ENCODE measurements around the gene INSR. TPM values are rescaled to one million over a fixed set of nuclear protein-coding genes. Genes with fewer than 3 reads are reported as not detected.
A peak's percentile ranks its signal among the peaks of the same experiment; 100 is the strongest.

INSR gene
- total RNA-seq, 1 donor, result 44.2 TPM

GRCh38 chr19:7197760-7198696 is 96.2 kb downstream of the INSR start:
- Histone ChIP-seq H3K4me2 (ENCODE audit: insufficient read depth, low read length) (peak overlapping the region; percentile 93), H3K36me3 (ENCODE audit: insufficient read depth, low read length) (no peaks in the 10 kb centered on the region), H3K79me2 (ENCODE audit: insufficient read depth, low read length) (no peaks in the 10 kb centered on the region), H2AFZ (ENCODE audit: low read length) (peak overlapping the region; percentile 98), H3K4me3 (ENCODE audit: insufficient read depth, low read length) (peak overlapping the region; percentile 81), H3K27me3 (ENCODE audit: insufficient read depth, low read length) (no peaks in the 10 kb centered on the region), H3K27ac (ENCODE audit: low read depth, low read length) (peak overlapping the region; percentile 69), H4K20me1 (ENCODE audit: insufficient read depth, low read length) (no peaks in the 10 kb centered on the region), H3K4me1 (ENCODE audit: insufficient read depth, low read length) (peaks cover 13% of the 10 kb centered on the region), H3K9me3 (ENCODE audit: low read depth, low read length) (no peaks in the 10 kb centered on the region)
- peak; percentile 4 for TF ChIP-seq CTCF (IDR thresholded peaks at IDR 0.05; ENCODE audit: extremely low read depth, low read depth, low read length)
- DNase-seq (ENCODE audit: insufficient read length, low spot score, missing footprints), result peak; percentile 99

GRCh38 chr19:7197119-7197759 is 97.0 kb downstream of the INSR start:
- peaks cover 13% of the 10 kb centered on the region for H3K4me1 ChIP-seq (ENCODE audit: insufficient read depth, low read length)
- TF ChIP-seq CTCF (IDR thresholded peaks at IDR 0.05; ENCODE audit: extremely low read depth, low read depth, low read length), result no peak

GRCh38 chr19:7196763-7197118 is 97.5 kb downstream of the INSR start:
- H3K79me2 ChIP-seq (ENCODE audit: insufficient read depth, low read length), result no peaks in the 10 kb centered on the region
- H3K36me3 ChIP-seq (ENCODE audit: insufficient read depth, low read length), result no peaks in the 10 kb centered on the region
- DNase-seq (ENCODE audit: insufficient read length, low spot score, missing footprints), result no peak
- no peak for TF ChIP-seq CTCF (IDR thresholded peaks at IDR 0.05; ENCODE audit: extremely low read depth, low read depth, low read length)
- H3K27me3 ChIP-seq (ENCODE audit: insufficient read depth, low read length), result no peaks in the 10 kb centered on the region
- no peaks in the 10 kb centered on the region for H3K9me3 ChIP-seq (ENCODE audit: low read depth, low read length)
- H2AFZ ChIP-seq (ENCODE audit: low read length), result peak overlapping the region; percentile 98
- H3K4me2 ChIP-seq (ENCODE audit: insufficient read depth, low read length), result peak overlapping the region; percentile 75
- H3K4me1 ChIP-seq (ENCODE audit: insufficient read depth, low read length), result peaks cover 13% of the 10 kb centered on the region
- no peak overlapping the region for H3K27ac ChIP-seq (ENCODE audit: low read depth, low read length)
- peak overlapping the region; percentile 81 for H3K4me3 ChIP-seq (ENCODE audit: insufficient read depth, low read length)
- no peaks in the 10 kb centered on the region for H4K20me1 ChIP-seq (ENCODE audit: insufficient read depth, low read length)

More at GRCh38 chr19:7197119-7197759, 97.0 kb downstream of the INSR start:
- Histone ChIP-seq H3K9me3 (ENCODE audit: low read depth, low read length) (no peaks in the 10 kb centered on the region), H2AFZ (ENCODE audit: low read length) (peak overlapping the region; percentile 98), H3K36me3 (ENCODE audit: insufficient read depth, low read length) (no peaks in the 10 kb centered on the region), H3K4me3 (ENCODE audit: insufficient read depth, low read length) (peak overlapping the region; percentile 81), H3K4me2 (ENCODE audit: insufficient read depth, low read length) (peak overlapping the region; percentile 75), H3K27ac (ENCODE audit: low read depth, low read length) (peak overlapping the region; percentile 69), H4K20me1 (ENCODE audit: insufficient read depth, low read length) (no peaks in the 10 kb centered on the region), H3K79me2 (ENCODE audit: insufficient read depth, low read length) (no peaks in the 10 kb centered on the region), H3K27me3 (ENCODE audit: insufficient read depth, low read length) (no peaks in the 10 kb centered on the region)
- DNase-seq (ENCODE audit: insufficient read length, low spot score, missing footprints), result peak; percentile 90

- Histone ChIP-seq H3K27me3 (ENCODE audit: insufficient read depth, low read length) (no peaks in the 10 kb centered on the region), H3K4me2 (ENCODE audit: insufficient read depth, low read length) (no peak overlapping the region), H3K4me3 (ENCODE audit: insufficient read depth, low read length) (no peak overlapping the region), H4K20me1 (ENCODE audit: insufficient read depth, low read length) (no peaks in the 10 kb centered on the region), H3K4me1 (ENCODE audit: insufficient read depth, low read length) (peaks cover 13% of the 10 kb centered on the region), H3K36me3 (ENCODE audit: insufficient read depth, low read length) (no peaks in the 10 kb centered on the region), H3K27ac (ENCODE audit: low read depth, low read length) (no peak overlapping the region), H3K9me3 (ENCODE audit: low read depth, low read length) (no peaks in the 10 kb centered on the region), H3K79me2 (ENCODE audit: insufficient read depth, low read length) (no peaks in the 10 kb centered on the region), H2AFZ (ENCODE audit: low read length) (no peak overlapping the region)
- no peak for TF ChIP-seq CTCF (IDR thresholded peaks at IDR 0.05; ENCODE audit: extremely low read depth, low read depth, low read length)
- no peak for DNase-seq (ENCODE audit: insufficient read length, low spot score, missing footprints)
Measured at GRCh38 chr19:7195046-7195445, 99.2 kb downstream of the INSR start.
